Activated CD4-positive, alpha-beta memory T cell treated with anti-CD3 and anti-CD28 coated beads for 36 hours (primary cell): ENCODE data around the gene TULP4. TPM values are rescaled to one million over a fixed set of nuclear protein-coding genes. Genes with fewer than 3 reads are reported as not detected.

Source experiments
- CTCF ChIA-PET: fragments of 350-600 bp; sonication (Branson Sonifier 250); formaldehyde crosslinking; loops from one replicate; lab custom pipeline; 2021; ENCODE audit warnings: antibody characterized with exemption, inconsistent platforms; lab: Charles Lee
- POLR2A ChIA-PET: fragments of 350-600 bp; sonication (Branson Sonifier 250); formaldehyde crosslinking; loops from one replicate; lab custom pipeline; 2021; ENCODE audit warnings: antibody characterized with exemption; lab: Charles Lee
- DNase-seq: peaks from one replicate; pipeline ENCODE4 v3.0.0-alpha.2; 2020
- H3K27ac Mint-ChIP-seq: one replicate; pipeline ENCODE4 v1.8.0; 2021; ENCODE audit warnings: mixed read lengths
- H3K27me3 Mint-ChIP-seq: one replicate; pipeline ENCODE4 v1.8.0; 2021; ENCODE audit warnings: mixed read lengths
- H3K36me3 Mint-ChIP-seq: one replicate; pipeline ENCODE4 v1.8.0; 2021; ENCODE audit warnings: mixed read lengths
- H3K4me1 Mint-ChIP-seq: one replicate; pipeline ENCODE4 v1.8.0; 2021; ENCODE audit warnings: low read depth, mixed read lengths
- H3K4me3 Mint-ChIP-seq: one replicate; pipeline ENCODE4 v1.8.0; 2021; ENCODE audit warnings: mild to moderate bottlenecking, mixed read lengths
- H3K9me3 Mint-ChIP-seq: one replicate; pipeline ENCODE4 v1.8.0; 2021; ENCODE audit warnings: mixed read lengths
- intact Hi-C: fragments of 100-400 bp; cut with micrococcal nuclease; formaldehyde crosslinking; loops from one replicate; pipeline ENCODE4 v1.15.1; 2023
- total RNA-seq, 2 experiments: library from RNA; stranded (reverse); gene quantifications; one replicate each; pipeline ENCODE4 v1.2.3, GENCODE V29; 2021

The TULP4 gene
- total RNA-seq, 2 experiments from 2014 or later: 15.9 to 16.3 TPM

- CTCF ChIA-PET: interaction anchor here (1.1 kb wide), 1 partner anchor 322 kb away, joined by 3 read pairs; no protein-coding TSS in a partner anchor
- no peak overlapping the region for H3K27ac Mint-ChIP-seq
- POLR2A ChIA-PET: interaction anchor here (1.4 kb wide), 1 partner anchor 23 kb away, joined by 4 read pairs; the partner anchor contains the start of gene TMEM181
- peaks cover 31% of the 10 kb centered on the region for H3K27me3 Mint-ChIP-seq
- H3K4me3 Mint-ChIP-seq: peak overlapping the region; percentile 70
- intact Hi-C loops: no loop called here
- no peaks in the 10 kb centered on the region for H3K4me1 Mint-ChIP-seq
- no peaks in the 10 kb centered on the region for H3K36me3 Mint-ChIP-seq
- DNase-seq: peak; percentile 82
- no peaks in the 10 kb centered on the region for H3K9me3 Mint-ChIP-seq
Measured at GRCh38 chr6:158536084-158536890, 224.0 kb downstream of the TULP4 start.

- Mint-ChIP-seq H3K4me3 (peak overlapping the region; percentile 52), H3K9me3 (no peaks in the 10 kb centered on the region), H3K27ac (no peak overlapping the region), H3K4me1 (no peaks in the 10 kb centered on the region), H3K36me3 (no peaks in the 10 kb centered on the region), H3K27me3 (peaks cover 26% of the 10 kb centered on the region)
- DNase-seq: peak; percentile 48
- intact Hi-C loops: no loop called here
- POLR2A ChIA-PET: interaction anchor here (1.4 kb wide), 1 partner anchor 22 kb away, joined by 4 read pairs; the partner anchor contains the start of gene TMEM181
- CTCF ChIA-PET: interaction anchor here (1.1 kb wide), 1 partner anchor 323 kb away, joined by 3 read pairs; no protein-coding TSS in a partner anchor
Measured at GRCh38 chr6:158536891-158537798, 224.9 kb downstream of the TULP4 start.

- no peaks in the 10 kb centered on the region for H3K4me1 Mint-ChIP-seq
- DNase-seq: no peak
Measured at GRCh38 chr6:158538741-158539140, 226.5 kb downstream of the TULP4 start.

GRCh38 chr6:158539413-158539812 lies 227.1 kb downstream of the TULP4 start:
- Mint-ChIP-seq H3K4me3 (no peak overlapping the region), H3K27me3 (peaks cover 26% of the 10 kb centered on the region), H3K36me3 (no peaks in the 10 kb centered on the region), H3K27ac (no peak overlapping the region), H3K4me1 (no peaks in the 10 kb centered on the region), H3K9me3 (no peaks in the 10 kb centered on the region)
- ChIA-PET POLR2A (no interaction called here), CTCF (interaction anchor here (1.2 to 1.5 kb wide), 3 partner anchors 10 to 325 kb away, joined by 3 to 6 read pairs (median 3); no protein-coding TSS in a partner anchor)
- intact Hi-C loops: no loop called here
- no peak for DNase-seq

More at GRCh38 chr6:158538741-158539140, 226.5 kb downstream of the TULP4 start:
- Mint-ChIP-seq H3K9me3 (no peaks in the 10 kb centered on the region), H3K4me3 (no peak overlapping the region), H3K27me3 (peaks cover 26% of the 10 kb centered on the region), H3K36me3 (no peaks in the 10 kb centered on the region), H3K27ac (no peak overlapping the region)
- intact Hi-C loops: no loop called here
- CTCF ChIA-PET: interaction anchor here (1.2 to 1.5 kb wide), 3 partner anchors 9 to 324 kb away, joined by 3 to 6 read pairs (median 3); no protein-coding TSS in a partner anchor
- POLR2A ChIA-PET: no interaction called here

GRCh38 chr6:158539881-158540280 lies 227.6 kb downstream of the TULP4 start:
- Mint-ChIP-seq H3K4me3 (no peak overlapping the region), H3K9me3 (no peaks in the 10 kb centered on the region), H3K36me3 (no peaks in the 10 kb centered on the region), H3K27ac (no peak overlapping the region), H3K4me1 (no peaks in the 10 kb centered on the region), H3K27me3 (peaks cover 24% of the 10 kb centered on the region)
- intact Hi-C loops: no loop called here
- no peak for DNase-seq
- ChIA-PET CTCF (interaction anchor here (1.3 to 1.5 kb wide), 2 partner anchors 10 to 319 kb away, joined by 3 to 6 read pairs; no protein-coding TSS in a partner anchor), POLR2A (no interaction called here)

DNA sequence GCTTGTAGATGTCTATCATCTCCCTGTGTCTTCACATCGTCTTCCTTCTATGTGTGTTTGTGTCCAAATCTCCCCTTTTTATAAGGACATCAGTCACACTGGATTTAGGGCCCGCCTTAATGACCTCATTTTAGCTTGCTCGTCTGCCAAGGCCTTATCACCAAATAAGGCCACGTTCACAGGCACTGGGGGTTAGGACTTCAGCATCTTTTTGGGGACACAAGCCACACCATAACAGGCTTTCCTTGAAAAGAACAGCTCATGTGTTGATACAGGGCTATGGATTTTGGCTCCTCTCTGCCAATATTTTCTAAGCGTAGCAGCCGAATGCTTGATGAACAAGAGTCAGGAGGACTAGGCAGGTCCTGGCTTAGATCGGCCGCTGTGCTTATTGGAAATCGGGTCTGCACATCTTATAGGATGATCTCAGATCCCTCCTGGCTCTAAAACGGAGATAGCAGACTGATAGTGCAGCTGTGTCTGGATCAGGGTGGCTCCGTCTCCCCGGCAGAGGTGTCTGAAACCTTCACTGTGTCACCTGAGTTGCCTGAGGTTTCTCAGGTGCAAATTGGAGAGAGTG lies 231.4 kb downstream of the TULP4 start:
- no peaks in the 10 kb centered on the region for H3K9me3 Mint-ChIP-seq
- no peak overlapping the region for H3K27ac Mint-ChIP-seq
- H3K4me3 Mint-ChIP-seq: no peak overlapping the region
- DNase-seq: no peak
- no peaks in the 10 kb centered on the region for H3K4me1 Mint-ChIP-seq
- ChIA-PET CTCF (no interaction called here), POLR2A (no interaction called here)
- peaks cover 9% of the 10 kb centered on the region for H3K27me3 Mint-ChIP-seq
- intact Hi-C loops: no loop called here
- H3K36me3 Mint-ChIP-seq: no peaks in the 10 kb centered on the region

DNA sequence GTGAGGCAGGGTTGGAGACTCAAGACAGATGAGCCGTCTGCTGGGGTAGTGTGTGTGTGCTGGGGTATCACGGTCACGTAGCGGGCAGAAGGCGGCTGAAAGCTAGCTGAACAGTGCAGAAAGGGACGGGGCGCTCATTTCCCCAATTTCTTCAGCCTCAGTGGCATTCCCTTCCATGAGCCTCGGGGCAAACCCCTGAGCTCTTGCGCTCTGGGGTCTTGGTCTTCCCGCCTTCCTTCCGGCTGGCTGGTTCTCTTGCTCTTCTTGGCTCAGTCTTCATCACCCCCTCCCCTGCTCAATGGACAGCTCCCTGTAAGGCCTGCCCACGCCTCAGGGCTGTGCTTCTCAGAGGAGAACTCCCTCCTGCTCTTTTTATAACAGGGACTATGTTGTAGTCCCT lies 232.2 kb downstream of the TULP4 start:
- CTCF ChIA-PET: no interaction called here
- DNase-seq: no peak
- H3K4me1 Mint-ChIP-seq: no peaks in the 10 kb centered on the region
- POLR2A ChIA-PET: no interaction called here
- no peak overlapping the region for H3K4me3 Mint-ChIP-seq
- H3K36me3 Mint-ChIP-seq: no peaks in the 10 kb centered on the region
- H3K9me3 Mint-ChIP-seq: no peaks in the 10 kb centered on the region
- H3K27me3 Mint-ChIP-seq: peaks cover 7% of the 10 kb centered on the region
- intact Hi-C loops: no loop called here
- no peak overlapping the region for H3K27ac Mint-ChIP-seq

- Mint-ChIP-seq H3K4me3 (no peak overlapping the region), H3K27me3 (no peaks in the 10 kb centered on the region), H3K27ac (no peak overlapping the region), H3K36me3 (no peaks in the 10 kb centered on the region), H3K9me3 (no peaks in the 10 kb centered on the region), H3K4me1 (no peaks in the 10 kb centered on the region)
- DNase-seq: no peak
- POLR2A ChIA-PET: no interaction called here
- intact Hi-C loops: no loop called here
- CTCF ChIA-PET: no interaction called here
Measured at GRCh38 chr6:158545043-158545966, 233.0 kb downstream of the TULP4 start.

- intact Hi-C loops: no loop called here
- no peak for DNase-seq
- H3K36me3 Mint-ChIP-seq: no peaks in the 10 kb centered on the region
- no peaks in the 10 kb centered on the region for H3K9me3 Mint-ChIP-seq
- no peak overlapping the region for H3K27ac Mint-ChIP-seq
- CTCF ChIA-PET: interaction anchor here (0.6 kb wide), 1 partner anchor 334 kb away, joined by 3 read pairs; no protein-coding TSS in a partner anchor
- H3K4me3 Mint-ChIP-seq: no peak overlapping the region
- peaks cover 6% of the 10 kb centered on the region for H3K4me1 Mint-ChIP-seq
- POLR2A ChIA-PET: no interaction called here
- peaks cover 2% of the 10 kb centered on the region for H3K27me3 Mint-ChIP-seq
Measured at GRCh38 chr6:158548418-158549161, 236.3 kb downstream of the TULP4 start.

GRCh38 chr6:158552055-158552795 lies 240.0 kb downstream of the TULP4 start:
- H3K9me3 Mint-ChIP-seq: no peaks in the 10 kb centered on the region
- H3K27ac Mint-ChIP-seq: no peak overlapping the region
- H3K4me3 Mint-ChIP-seq: no peak overlapping the region
- POLR2A ChIA-PET: no interaction called here
- H3K36me3 Mint-ChIP-seq: no peaks in the 10 kb centered on the region
- CTCF ChIA-PET: interaction anchor here (0.7 to 1.7 kb wide), 4 partner anchors 16 to 338 kb away, joined by 3 to 5 read pairs (median 3); no protein-coding TSS in a partner anchor
- intact Hi-C loops: no loop called here
- no peak for DNase-seq
- H3K27me3 Mint-ChIP-seq: peaks cover 2% of the 10 kb centered on the region
- peaks cover 6% of the 10 kb centered on the region for H3K4me1 Mint-ChIP-seq
